ENCODE measurements around the gene MIOS.

MIOS gene

GRCh38 chr7:7524121-7524520 is 42.6 kb upstream of the MIOS start:
- Histone ChIP-seq H2AFZ (ENCODE audit: low read length) (no peak overlapping the region), H3K27ac (ENCODE audit: low read depth, low read length, poor library complexity, severe bottlenecking) (no peak overlapping the region), H3K9me3 (ENCODE audit: low read length) (no peaks in the 10 kb centered on the region), H3K9me2 (ENCODE audit: low read depth, low read length) (no peaks in the 10 kb centered on the region), H3K27me3 (ENCODE audit: insufficient read depth, low read length) (no peaks in the 10 kb centered on the region; the same call in 1 of the 2 replicates), H3K4me1 (ENCODE audit: insufficient read depth, low read length, severe bottlenecking) (no peaks in the 10 kb centered on the region), H3K36me3 (ENCODE audit: insufficient read depth, low read length) (no peaks in the 10 kb centered on the region; the same call in 1 of the 2 replicates), H3F3A (ENCODE audit: insufficient read depth, low read length) (no peaks in the 10 kb centered on the region), H4K20me1 (ENCODE audit: insufficient read depth, low read length) (no peaks in the 10 kb centered on the region), H3K4me2 (ENCODE audit: low read length) (no peak overlapping the region), H3K79me2 (ENCODE audit: insufficient read depth, low read length) (no peaks in the 10 kb centered on the region), H3K9ac (ENCODE audit: low read length) (no peak overlapping the region), H3K4me3 (ENCODE audit: low read depth, low read length, poor library complexity, severe bottlenecking) (no peak overlapping the region)
- TF ChIP-seq CTCF (IDR thresholded peaks at IDR 0.05; ENCODE audit: low read length) = no peak
- no peak for TF ChIP-seq EZH2 (IDR thresholded peaks at IDR 0.05; ENCODE audit: borderline replicate concordance, low read length)

- H2AFZ ChIP-seq (ENCODE audit: low read length) = no peak overlapping the region
- no peaks in the 10 kb centered on the region for H3K79me2 ChIP-seq (ENCODE audit: insufficient read depth, low read length)
- H3K4me1 ChIP-seq (ENCODE audit: insufficient read depth, low read length, severe bottlenecking) = no peaks in the 10 kb centered on the region
- no peak overlapping the region for H3K9ac ChIP-seq (ENCODE audit: low read length)
- H3F3A ChIP-seq (ENCODE audit: insufficient read depth, low read length) = no peaks in the 10 kb centered on the region
- H3K4me3 ChIP-seq (ENCODE audit: low read depth, low read length, poor library complexity, severe bottlenecking) = no peak overlapping the region
- TF ChIP-seq EZH2 (IDR thresholded peaks at IDR 0.05; ENCODE audit: borderline replicate concordance, low read length) = no peak
- no peak for TF ChIP-seq CTCF (IDR thresholded peaks at IDR 0.05; ENCODE audit: low read length)
- H3K27me3 ChIP-seq (ENCODE audit: insufficient read depth, low read length) = no peaks in the 10 kb centered on the region; the same call in 1 of the 2 replicates
- no peaks in the 10 kb centered on the region for H3K9me3 ChIP-seq (ENCODE audit: low read length)
- no peaks in the 10 kb centered on the region for H3K9me2 ChIP-seq (ENCODE audit: low read depth, low read length)
- no peaks in the 10 kb centered on the region for H4K20me1 ChIP-seq (ENCODE audit: insufficient read depth, low read length)
- no peak overlapping the region for H3K27ac ChIP-seq (ENCODE audit: low read depth, low read length, poor library complexity, severe bottlenecking)
- H3K4me2 ChIP-seq (ENCODE audit: low read length) = no peak overlapping the region
- no peaks in the 10 kb centered on the region; the same call in 1 of the 2 replicates for H3K36me3 ChIP-seq (ENCODE audit: insufficient read depth, low read length)
Measured at GRCh38 chr7:7526006-7526405, 40.7 kb upstream of the MIOS start.

- no peaks in the 10 kb centered on the region for H3K9me3 ChIP-seq (ENCODE audit: low read length)
- no peaks in the 10 kb centered on the region for H3F3A ChIP-seq (ENCODE audit: insufficient read depth, low read length)
- no peaks in the 10 kb centered on the region for H3K4me1 ChIP-seq (ENCODE audit: insufficient read depth, low read length, severe bottlenecking)
- no peak overlapping the region for H2AFZ ChIP-seq (ENCODE audit: low read length)
- H3K9me2 ChIP-seq (ENCODE audit: low read depth, low read length) = no peaks in the 10 kb centered on the region
- H3K4me2 ChIP-seq (ENCODE audit: low read length) = no peak overlapping the region
- no peak for TF ChIP-seq EZH2 (IDR thresholded peaks at IDR 0.05; ENCODE audit: borderline replicate concordance, low read length)
- TF ChIP-seq CTCF (IDR thresholded peaks at IDR 0.05; ENCODE audit: low read length) = no peak
- H3K79me2 ChIP-seq (ENCODE audit: insufficient read depth, low read length) = no peaks in the 10 kb centered on the region
- no peak overlapping the region for H3K9ac ChIP-seq (ENCODE audit: low read length)
- no peaks in the 10 kb centered on the region for H4K20me1 ChIP-seq (ENCODE audit: insufficient read depth, low read length)
- H3K27me3 ChIP-seq (ENCODE audit: insufficient read depth, low read length) = no peaks in the 10 kb centered on the region; the same call in 1 of the 2 replicates
- no peaks in the 10 kb centered on the region; the same call in 1 of the 2 replicates for H3K36me3 ChIP-seq (ENCODE audit: insufficient read depth, low read length)
- H3K27ac ChIP-seq (ENCODE audit: low read depth, low read length, poor library complexity, severe bottlenecking) = no peak overlapping the region
- H3K4me3 ChIP-seq (ENCODE audit: low read depth, low read length, poor library complexity, severe bottlenecking) = no peak overlapping the region
Measured at GRCh38 chr7:7527047-7527446, 39.6 kb upstream of the MIOS start.
